Left cardiac atrium (tissue), 4 donors: ENCODE data around the gene CDC37L1. TPM values are rescaled to one million over a fixed set of nuclear protein-coding genes. Genes with fewer than 3 reads are reported as not detected.
A peak's percentile ranks its signal among the peaks of the same experiment; 100 is the strongest.

ENCODE experiments used
- ATAC-seq, 2 donors: fragments of 200-7000 bp; cut with Tn5 transposase; one replicate each; pipeline ENCODE4 v1.9.1; 2020; ENCODE audit warnings: mild to moderate bottlenecking in 2 of 2, moderate library complexity in 2 of 2
- DNase-seq: peaks from one replicate; pipeline ENCODE4 v3.0.0-alpha.2; 2020
- intact Hi-C, 2 donors: fragments of 100-400 bp; cut with DNase I; formaldehyde crosslinking; loops; one replicate each; pipeline versions ENCODE4 v1.14.1 to v1.15.1; 2022 to 2023
- total RNA-seq, 2 donors: library from RNA; stranded (reverse); fragmentation: NEBNext Ultra II Directional; extraction: Animal tissue kit (Norgen Biotek cat#: 25700); gene quantifications; one replicate each; pipeline ENCODE4 v1.2.1, GENCODE V29; 2021
- donor health status: DM: no; HTN: yes; CAD: no.
- donor health status: DM: no; HTN: yes; CAD: no; lungs with severe emphysema.
- donor health status: DM: yes; HTN: yes; CAD: no.
- donor health status: Dilated cardiomyopathy.

CDC37L1 gene
- total RNA-seq, 2 donors from 2014 or later, result 32.5 to 41.6 TPM

DNA sequence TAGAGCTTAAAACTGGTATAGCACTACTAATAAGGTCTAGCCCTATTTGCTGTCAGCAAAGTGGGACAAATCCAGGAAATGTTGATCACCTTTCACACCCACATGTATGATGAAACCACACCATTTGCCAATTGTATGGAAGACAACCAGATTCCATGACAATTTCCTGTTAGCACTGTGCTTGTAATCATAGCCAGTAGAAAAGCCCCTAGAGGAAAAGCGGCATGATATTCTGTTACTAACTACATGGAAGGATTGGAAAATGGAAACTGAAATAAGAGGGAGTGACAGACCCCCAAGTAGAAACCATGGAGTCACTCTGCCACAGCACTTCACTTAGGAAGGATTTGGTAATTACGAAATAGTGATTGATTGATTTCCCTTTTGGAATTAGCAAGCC lies 14.0 kb upstream of the CDC37L1 start:
- ATAC-seq, result no peak
- intact Hi-C loops, result no loop called here
- DNase-seq, result no peak

DNA sequence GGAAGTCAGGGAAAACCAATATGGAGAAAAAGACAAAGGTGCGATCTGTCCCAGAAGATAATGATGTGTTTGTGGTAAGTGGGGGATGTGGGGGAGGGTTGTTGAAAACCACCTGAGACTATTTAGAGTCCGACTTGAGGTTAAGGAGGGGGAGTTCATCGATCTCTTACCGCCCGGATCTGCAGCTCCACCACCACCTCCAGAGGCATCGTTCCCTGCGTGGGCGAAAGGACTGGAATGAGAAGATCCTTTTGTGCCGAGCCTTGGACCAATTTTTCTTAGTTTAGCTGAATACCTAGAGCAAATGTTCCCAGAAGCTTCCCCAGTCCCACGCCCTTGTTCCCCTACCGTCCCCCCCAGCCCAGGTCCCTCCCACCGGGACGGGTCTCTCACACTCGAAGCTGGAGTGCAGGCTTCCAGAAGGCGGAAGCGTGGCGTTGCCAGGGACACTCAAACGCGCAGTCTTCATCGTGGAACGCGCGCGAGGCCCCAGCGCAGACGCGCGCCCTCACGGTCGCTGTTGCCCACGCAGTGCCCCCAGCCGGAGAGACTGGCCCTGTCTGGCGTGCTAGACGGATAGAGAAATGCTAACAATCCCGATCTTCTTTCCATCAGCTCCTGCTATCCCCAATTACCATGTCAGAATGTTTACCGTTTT lies 13.2 kb upstream of the CDC37L1 start, which contains the start of gene SPATA6L:
Gene SPATA6L, minus strand, starts transcription at position 439 of the 658 bp plus-strand sequence. Its CDS starts 230 bp downstream, at position 209.
- ATAC-seq (peak; percentile 60 to 71), DNase-seq (peak; percentile 83)
- intact Hi-C loops, result no loop called here

DNA sequence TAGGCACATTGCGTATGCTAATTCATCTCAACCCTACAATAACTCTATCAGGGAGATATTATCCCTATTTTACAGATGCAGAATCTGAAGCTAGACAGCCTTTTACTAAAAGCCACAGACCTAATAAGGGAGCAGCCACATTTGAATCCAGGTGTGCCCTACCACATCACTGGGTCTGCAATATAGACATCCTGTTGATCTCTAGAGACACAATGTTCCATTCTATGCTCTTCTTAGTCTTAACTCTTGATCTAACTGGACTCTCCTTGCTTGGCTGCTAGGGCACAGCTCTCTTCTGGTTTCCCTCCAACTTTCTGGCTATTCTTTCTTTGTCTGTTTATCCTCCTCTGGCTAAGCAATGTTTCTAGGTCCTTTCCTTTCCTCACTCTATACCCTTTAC lies 11.7 kb upstream of the CDC37L1 start:
- DNase-seq (no peak), ATAC-seq (no peak)
- intact Hi-C loops, result no loop called here

DNA sequence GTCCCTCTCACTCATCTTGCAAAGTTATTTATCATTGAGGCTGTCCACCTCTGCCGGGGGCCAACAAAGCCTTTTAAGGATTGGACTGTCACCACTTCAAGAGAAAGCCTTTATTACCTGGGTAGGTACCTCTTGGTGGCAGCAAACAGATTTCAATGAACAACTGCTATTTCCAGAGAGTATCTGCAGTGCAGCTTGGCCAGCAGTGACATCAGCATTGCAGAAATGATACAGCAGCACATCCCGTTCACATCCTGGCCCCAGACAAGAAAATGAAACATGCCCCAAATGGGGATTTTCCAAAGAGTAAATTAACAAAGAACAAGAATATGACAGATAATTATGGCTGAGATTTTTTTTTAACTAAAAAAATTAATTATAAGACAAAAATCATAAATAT lies 10.8 kb upstream of the CDC37L1 start:
- ATAC-seq (no peak), DNase-seq (no peak)
- intact Hi-C loops, result no loop called here

DNA sequence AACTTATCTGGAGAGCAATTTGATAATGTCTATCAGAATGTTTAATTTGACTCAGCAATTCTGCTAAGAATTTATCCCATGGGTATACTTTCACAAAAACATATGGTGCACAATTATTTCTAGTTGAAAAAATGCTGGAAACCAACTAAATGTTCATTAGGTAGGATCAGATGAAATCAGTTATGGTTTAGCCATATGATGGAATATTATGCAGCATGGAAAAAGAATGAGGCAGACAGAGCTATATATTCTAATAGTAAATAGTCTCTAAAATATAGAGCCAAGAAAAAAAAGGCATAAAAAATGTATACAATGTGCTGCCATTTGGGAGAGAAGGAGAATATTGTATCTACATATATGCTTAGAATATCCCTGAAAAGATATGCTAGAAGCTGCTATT lies 9.5 kb upstream of the CDC37L1 start:
- ATAC-seq (no peak), DNase-seq (no peak)
- intact Hi-C loops, result no loop called here

DNA sequence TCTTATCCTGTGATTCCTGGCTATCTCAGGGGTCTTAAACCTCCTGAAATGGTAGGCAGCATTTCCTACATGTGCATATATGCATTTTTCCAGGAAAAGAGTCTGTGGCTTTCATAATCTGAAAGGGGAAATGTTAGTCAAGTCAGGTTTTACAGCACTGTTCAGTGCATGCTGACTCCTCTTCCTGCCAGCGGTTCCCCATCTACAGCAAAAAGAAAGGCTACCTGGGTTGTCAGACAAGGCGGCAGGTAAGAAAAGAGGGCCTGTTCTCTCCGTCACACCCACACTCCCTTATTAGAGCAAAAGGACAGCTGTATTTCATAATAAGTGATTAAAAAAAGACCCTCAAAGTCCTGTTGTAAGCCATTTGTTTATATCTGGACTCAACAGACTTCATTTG lies 8.8 kb upstream of the CDC37L1 start:
- intact Hi-C loops, result no loop called here
- DNase-seq, result no peak
- no peak for ATAC-seq

DNA sequence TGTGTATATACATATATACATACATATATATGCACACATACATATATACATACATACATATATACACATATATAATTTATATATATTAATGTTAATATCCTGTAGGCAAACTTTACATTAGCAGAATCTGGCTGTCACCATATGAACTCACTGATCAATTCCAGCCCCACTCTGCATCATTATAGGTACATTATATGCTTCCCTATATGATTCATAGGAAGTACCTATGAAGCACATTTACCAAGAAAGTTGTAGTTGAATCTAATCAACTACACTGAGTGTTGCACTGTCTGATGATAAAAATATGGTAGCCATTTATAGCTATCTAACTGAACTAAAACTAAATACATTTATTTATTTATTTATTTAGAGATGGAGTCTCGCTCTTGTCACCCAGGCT lies 7.6 kb upstream of the CDC37L1 start:
- DNase-seq, result no peak
- intact Hi-C loops, result no loop called here
- ATAC-seq, result no peak

DNA sequence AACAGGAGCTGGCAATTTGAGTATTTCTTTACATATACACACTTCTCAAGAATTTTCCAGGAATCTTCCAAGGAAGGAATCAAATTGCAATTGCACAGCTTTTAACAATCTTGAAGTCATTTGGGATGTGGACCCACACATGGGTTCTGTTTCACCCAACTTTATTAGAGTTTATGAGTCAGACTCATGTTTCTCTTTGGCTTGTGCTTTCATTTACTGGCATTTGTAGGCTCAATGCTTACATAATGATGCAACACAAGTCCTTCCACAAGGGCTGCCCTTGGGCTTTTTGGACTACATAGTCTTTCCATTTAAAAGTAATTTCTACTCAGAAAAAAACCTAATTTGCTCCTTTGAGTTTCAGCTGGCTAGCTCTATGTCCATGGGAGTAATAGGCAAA lies 4.6 kb upstream of the CDC37L1 start:
- ATAC-seq (no peak), DNase-seq (no peak)
- intact Hi-C loops, result no loop called here

DNA sequence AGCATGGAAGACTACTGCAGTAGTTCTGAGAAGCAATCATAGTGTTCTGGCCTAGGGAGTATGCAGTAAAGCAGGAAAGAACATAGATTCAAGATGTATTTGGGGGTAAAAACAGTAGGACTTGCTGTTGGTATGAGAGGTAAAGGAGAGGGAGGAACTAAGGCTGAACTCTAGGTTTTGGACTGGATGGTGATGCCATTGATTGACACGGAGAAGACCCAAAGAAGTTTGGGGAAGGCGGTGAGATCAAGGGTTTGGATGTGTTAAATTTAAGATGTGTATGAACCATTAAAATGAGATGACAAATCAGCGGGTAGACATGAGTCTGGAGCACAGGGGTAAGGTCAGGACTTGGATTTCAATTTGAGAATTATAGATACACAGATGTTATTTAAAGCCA lies 2.0 kb upstream of the CDC37L1 start:
- ATAC-seq, result no peak

DNA sequence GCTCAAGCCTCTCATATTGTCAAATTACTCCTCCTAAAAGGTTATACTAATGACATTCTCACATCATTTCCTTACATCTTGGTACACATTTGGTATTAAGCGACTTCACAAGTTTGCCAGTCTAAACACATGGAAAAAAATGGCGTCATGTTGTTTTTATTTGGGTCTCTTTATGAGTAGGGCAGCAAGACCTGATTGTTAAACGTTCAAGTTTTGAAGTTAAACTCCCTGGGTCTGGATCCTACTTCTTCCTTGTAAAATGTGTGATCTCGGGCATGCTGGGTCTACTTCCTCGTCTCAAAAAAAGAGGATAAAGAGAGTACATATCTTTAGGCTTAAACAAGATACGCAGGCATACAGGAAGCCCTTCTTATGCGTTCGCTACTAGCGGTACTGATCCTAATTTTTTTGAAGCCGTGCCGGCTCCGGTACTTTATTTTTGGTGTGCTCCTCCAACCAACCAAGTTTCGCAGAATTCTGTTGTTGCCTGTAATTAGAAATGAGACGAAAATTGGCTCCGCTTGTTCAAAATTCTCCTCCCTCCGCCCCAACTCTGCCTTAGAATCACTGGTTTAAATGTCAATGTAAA lies 596 bp upstream of the CDC37L1 start:
- no peak for DNase-seq
- intact Hi-C loops, result no loop called here
- ATAC-seq, result peak; percentile 16 to 19

More for the DNA sequence above, 2.0 kb upstream of the CDC37L1 start:
- intact Hi-C loops, result no loop called here
- DNase-seq, result no peak

DNA sequence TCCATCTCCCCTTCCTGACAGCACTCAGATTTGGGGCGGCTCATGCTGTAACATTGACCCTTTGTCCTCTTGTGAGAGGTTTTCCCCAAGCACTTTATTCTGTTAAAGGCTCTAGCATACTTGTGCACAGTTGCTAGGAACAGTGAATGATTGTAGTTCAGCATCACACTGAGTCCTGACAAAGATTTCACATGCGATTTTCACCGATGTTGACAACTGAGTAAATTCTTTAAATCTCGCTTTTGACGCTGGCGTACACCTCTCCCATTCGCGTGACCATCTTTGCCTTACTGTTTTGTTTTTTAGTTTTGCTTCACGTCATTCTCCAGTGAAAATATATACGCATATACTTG lies 780 bp downstream of the CDC37L1 start:
- intact Hi-C loops, result loop anchor here in 1 of 2 donors (5.0 kb wide), 1 partner anchor 62 kb away; the partner anchor contains the start of gene AK3
- DNase-seq, result no peak
- ATAC-seq, result no peak

DNA sequence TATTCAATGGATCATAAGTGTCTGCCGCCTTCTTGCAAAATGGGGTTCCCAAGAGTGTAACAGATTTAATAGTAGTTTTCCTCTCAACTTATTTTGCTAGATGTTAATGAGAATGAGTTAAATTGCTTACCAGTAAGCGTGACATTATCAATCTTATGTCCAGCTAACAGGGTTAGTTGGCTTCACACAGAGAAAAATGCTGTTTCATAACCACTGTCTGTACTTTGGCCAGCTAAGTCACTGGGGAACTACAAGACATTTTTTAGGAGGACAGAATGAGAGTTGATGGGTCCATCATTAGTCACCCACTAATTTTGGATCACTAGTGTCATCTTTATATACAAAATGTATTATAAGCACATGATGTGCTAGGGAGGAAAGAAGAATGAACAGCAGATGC lies 1.4 kb downstream of the CDC37L1 start:
- DNase-seq, result no peak
- intact Hi-C loops, result loop anchor here in 1 of 2 donors (5.0 kb wide), 1 partner anchor 62 kb away; the partner anchor contains the start of gene AK3
- ATAC-seq, result no peak

DNA sequence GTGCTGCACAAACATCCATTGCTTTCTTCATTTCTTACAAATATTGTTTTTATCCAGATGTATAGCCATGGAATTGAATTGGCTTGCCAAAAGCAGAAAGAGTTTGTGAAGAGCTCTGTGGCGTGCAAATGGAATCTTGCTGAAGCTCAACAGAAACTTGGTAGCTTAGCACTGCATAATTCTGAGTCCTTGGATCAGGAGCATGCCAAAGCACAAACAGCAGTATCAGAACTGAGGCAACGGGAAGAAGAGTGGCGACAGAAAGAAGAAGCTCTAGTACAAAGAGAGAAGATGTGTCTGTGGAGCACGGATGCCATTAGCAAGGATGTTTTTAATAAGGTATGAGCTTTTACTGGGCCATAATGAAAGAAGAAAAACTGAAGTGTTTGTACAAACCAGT lies 5.5 kb downstream of the CDC37L1 start:
- intact Hi-C loops, result loop anchor here in 1 of 2 donors (5.0 kb wide), 1 partner anchor 57 kb away; the partner anchor contains the start of gene AK3
- no peak for DNase-seq
- no peak for ATAC-seq

DNA sequence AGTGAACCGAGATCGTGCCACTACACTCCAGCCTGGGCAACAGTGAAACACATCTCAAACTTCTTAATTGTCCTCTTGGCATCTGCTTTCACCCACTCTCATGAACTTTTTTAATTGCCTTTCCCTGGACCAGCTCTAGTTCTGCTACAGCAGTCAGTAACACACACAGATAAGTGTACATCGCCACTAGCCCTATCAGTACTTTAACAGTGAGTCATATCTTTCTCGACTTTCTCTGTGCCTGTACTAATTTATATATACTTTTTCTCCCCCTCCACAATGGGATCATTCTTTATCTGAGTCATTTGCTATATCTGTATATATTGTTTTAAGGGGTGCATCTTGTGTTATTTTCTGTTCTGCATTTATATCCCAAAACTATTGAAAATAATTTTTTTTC lies 6.7 kb downstream of the CDC37L1 start:
- intact Hi-C loops, result no loop called here
- DNase-seq (no peak), ATAC-seq (peak in 1 of 2 donors; percentile 84)

DNA sequence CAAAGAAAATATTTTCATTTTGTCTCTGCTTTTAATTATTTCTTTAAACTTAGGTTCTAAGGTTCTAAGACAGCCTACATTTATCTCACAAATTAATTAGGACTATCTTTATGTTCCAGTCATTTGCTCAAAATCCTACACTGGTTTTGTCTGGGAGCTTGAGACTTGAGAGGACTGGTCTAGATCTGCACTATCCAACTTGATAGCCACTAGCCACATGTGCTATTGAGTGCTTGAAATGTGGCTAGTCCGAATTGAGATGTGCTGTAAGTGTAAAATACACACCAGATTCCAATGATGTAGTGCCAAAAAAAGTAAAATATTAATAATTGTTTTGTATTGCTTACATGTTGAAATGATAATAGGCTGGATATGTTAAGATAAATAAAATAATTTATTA lies 7.2 kb downstream of the CDC37L1 start:
- DNase-seq (no peak), ATAC-seq (no peak)
- intact Hi-C loops, result no loop called here

DNA sequence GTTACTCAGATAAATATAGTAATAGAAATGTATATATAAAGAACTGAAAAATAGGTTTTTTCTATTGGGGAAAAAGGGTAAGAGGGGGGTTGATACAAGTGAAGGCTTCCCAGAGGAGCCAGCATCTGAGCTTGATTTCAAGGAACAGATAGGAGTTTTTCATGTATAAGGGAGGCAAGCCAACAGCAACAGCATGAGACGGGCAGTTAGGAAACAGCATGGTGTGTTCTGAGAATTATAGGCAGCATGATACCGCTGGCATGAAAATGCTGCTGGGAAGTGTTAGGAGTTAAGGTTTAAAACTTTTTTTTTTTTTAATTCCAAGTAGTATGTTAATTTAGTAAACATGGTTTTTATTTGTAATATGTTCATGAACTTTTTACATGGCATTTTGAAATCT lies 9.7 kb downstream of the CDC37L1 start:
- no peak for DNase-seq
- intact Hi-C loops, result no loop called here
- ATAC-seq, result peak in 1 of 2 donors; percentile 43

DNA sequence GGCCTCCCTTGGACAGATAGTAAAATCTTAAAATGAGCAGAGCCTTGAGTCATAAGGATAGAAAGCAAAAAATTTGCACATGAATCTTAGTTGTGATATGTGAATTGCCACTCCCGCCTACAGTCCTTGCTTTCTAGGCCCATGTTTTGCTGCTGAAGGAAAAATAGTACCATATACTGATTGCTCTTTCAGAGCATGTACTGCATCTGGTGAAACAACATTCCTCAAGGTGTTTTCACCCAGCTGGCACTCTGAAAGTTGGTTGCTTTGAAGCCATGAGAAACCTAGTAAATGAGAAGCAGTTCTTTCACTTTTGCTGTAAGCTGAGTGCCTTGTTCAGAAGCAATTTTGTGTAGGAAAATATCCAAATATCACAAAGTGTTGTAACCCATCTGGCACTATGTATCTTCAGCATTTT lies 10.3 kb downstream of the CDC37L1 start:
- DNase-seq, result no peak
- peak; percentile 29 to 39 for ATAC-seq
- intact Hi-C loops, result loop anchor here in 1 of 2 donors (5.0 kb wide), 1 partner anchor 38 kb away; no protein-coding TSS in a partner anchor

DNA sequence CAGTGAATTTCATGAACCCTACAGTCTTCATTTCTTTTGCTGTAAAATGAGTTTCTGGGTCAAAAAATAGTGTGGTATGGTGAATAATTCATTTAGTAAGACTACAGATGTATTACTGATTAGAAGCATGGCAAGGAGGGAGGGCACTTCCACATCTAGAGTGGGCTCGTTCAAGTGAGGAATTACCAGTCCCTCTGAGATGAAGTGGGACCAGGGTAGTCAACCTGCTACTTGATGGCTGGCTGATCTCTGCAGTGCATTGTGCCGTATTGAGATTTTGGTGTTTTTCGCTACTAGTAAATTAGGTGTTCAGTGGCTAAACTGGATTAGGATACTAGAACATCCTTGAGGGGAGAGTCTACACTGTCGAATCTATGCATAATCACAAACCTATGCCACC lies 10.8 kb downstream of the CDC37L1 start:
- no peak for ATAC-seq
- no peak for DNase-seq
- intact Hi-C loops, result loop anchor here in 1 of 2 donors (5.0 kb wide), 1 partner anchor 37 kb away; no protein-coding TSS in a partner anchor

DNA sequence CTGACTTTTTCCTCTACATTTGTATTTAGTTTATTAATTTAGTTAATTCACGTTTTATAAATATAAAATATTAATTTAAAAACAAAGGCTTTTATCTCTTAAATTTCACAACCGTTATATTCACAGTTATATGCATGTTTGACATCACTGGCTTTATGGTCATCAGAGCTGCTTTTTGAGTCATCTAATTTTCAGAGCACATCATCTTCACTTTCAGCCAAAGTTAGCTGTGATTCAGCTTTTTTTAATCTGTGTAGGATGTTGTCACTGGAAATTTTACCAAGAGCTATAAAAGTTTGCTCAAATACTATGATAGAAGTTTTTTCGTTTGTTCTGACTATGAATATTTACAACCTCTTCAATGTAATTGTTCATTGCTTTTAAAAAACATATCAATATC lies 12.4 kb downstream of the CDC37L1 start:
- ATAC-seq, result no peak

DNA sequence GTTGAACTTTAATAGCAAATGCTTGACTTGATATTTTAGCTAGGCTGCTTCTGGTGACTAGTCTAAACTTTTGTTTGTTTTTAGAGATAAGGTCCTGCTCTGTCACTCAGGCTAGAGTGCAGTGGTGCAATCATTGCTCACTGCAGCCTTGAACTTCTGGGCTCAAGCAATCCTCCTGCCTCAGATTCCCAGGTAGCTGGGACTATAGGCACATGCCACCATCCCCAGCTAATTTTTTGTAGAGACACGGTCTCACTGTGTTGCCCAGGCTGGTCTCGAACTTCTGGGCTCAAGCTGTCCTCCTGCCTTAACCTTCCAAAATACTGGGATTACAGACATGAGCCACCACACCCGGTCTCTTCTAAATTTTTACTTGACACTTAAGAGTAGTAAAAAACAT lies 20.7 kb downstream of the CDC37L1 start:
- DNase-seq (no peak), ATAC-seq (no peak)
- intact Hi-C loops, result no loop called here

More for the DNA sequence above, 12.4 kb downstream of the CDC37L1 start:
- DNase-seq, result no peak
- intact Hi-C loops, result loop anchor here in 1 of 2 donors (5.0 kb wide), 1 partner anchor 36 kb away; no protein-coding TSS in a partner anchor

DNA sequence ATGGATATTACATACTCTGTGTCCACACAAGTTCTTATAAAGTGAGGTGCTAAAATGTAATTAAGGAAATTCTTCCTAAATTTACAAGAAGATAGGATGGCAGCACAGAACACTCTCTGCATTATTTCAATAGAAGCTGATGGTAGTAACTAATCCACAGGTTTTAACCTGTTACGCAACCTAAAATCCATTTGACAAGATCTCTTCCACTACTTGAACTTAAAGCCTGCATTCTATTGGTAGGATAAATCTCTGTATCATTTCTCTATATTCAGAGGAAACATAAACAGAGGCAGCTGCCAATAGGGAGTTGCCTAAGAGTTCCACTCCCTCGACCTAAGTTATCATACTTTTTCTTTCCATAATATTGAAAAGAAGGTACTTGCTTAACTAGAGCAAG lies 21.6 kb downstream of the CDC37L1 start:
- intact Hi-C loops, result no loop called here
- DNase-seq (no peak), ATAC-seq (no peak)
